CD4-positive, alpha-beta T cell treated with Interleukin-17A for 4 hours (primary cell): ENCODE data around the gene INTS6.

Source experiments
- DNase-seq: peaks from one replicate; pipeline ENCODE4 v3.0.0-alpha.2; 2020; ENCODE audit warnings: mixed read lengths

Gene INTS6

GRCh38 chr13:51341791-51342190, 111.0 kb downstream of the INTS6 start:
- DNase-seq = no peak

GRCh38 chr13:51341232-51341631, 111.6 kb downstream of the INTS6 start:
- DNase-seq = no peak

DNA sequence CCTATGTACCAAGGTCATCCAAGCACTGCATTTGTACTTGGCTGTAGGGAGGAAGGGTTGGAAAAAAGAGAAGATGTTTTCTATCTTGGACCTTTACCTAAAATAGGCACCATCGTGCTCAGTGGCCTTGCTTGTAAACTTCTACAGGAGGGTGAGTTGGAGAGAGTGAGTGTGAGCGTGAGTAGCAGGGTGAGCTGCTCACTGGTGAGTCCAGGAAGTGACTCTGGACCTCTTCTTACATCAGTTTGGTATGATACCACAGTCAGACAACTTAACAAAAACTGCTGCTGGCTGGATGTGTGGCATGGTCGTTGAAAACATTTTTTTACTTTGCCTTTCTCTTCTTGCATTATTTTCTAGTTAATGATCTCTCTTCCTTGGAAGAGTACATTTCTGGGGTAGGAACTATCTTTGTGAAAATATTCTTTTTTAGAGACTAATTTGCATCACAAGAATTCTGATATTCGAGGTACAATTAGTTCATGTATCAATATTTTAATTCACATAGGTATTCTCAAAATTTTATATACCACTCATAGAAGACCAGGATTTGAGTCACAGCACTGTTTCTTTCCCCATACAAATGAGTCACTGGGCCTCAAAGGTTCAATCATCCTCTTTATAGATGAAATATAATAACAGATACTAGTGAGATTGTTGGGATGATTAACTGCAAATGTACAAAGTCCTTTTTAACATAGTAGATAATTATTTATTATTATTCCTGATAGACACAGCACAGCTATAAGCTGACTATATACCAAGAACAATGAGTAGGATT, 112.7 kb downstream of the INTS6 start:
- DNase-seq = no peak

DNA sequence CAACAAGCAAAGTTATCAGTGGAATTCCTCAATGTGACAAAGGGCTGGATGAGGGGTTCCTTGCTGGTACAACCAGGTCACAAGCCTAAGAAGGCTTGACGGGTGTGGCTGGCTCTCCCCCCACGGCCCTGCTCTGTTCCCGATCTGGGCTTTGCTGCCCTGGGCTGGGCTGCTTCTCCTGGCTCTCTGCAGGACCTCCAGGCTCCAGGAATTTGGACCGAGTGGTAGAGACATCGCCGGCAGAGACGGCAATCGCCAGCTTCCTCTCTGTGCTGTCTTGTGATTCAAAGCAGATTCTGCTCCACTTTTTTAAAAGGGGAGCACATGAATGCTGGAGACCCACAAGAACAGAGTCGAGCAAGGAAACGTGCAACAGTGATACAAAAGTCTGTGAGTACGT, 113.5 kb downstream of the INTS6 start, which contains the start of gene SERPINE3:
TSS of gene SERPINE3 (plus strand) at position 338 of the 400 bp plus-strand sequence. CDS start 1,401 bp downstream, outside the sequence.
- DNase-seq = no peak

DNA sequence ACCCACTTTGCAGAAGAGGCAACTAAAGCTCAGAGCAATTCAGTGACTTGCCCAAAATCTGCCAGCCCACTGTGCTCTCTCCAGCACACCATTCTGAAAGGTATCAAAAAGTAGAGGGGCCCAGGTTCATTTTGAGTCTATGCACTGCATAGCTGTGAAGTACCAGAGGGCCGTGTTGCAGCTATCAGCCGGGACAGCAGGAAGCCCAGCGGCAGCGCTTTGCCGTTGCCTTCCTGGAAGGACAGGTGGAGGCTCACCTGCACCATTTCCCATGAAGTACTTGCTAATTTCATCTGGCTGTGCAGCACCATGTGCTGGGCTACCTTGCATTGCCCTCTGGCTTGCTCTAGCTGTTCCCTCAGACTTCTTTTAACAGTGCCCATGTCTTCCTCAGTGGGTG, 116.1 kb downstream of the INTS6 start:
- no peak for DNase-seq

DNA sequence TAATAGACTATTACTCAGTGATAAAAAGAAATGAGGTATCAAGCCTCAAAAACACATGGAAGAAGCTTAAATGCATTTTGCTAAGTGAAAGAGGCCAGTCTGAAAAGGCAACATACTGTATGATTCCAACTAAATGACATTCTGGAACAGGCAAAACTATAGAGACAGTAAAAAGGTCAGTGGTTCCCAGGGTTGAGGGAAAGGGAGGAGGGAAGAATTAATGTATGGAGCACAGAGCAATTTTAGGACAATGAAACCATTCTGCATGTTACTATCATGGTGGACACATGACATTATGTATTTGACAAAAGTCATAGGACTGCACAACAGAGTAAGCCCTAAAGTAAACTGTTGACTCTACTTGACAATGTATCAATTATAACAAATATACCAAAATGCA, 119.0 kb downstream of the INTS6 start:
- no peak for DNase-seq

DNA sequence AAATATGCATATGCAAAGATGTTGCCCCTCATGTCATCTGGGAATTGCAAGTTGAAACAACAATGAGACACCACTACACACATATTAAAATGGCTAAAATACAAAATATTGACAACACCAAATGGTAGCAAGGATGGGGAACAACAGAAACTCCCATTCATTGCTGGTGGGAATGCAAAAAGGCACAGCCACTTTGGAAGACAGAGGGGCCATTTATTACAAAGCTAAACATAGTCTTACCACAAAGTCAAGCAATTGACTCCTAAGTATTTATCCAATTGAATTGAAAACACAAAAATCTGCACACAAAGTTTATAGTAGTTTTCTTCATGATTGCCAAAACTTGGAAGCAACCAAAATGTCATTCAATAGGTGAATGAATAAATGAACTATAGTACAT, 119.4 kb downstream of the INTS6 start:
- no peak for DNase-seq

DNA sequence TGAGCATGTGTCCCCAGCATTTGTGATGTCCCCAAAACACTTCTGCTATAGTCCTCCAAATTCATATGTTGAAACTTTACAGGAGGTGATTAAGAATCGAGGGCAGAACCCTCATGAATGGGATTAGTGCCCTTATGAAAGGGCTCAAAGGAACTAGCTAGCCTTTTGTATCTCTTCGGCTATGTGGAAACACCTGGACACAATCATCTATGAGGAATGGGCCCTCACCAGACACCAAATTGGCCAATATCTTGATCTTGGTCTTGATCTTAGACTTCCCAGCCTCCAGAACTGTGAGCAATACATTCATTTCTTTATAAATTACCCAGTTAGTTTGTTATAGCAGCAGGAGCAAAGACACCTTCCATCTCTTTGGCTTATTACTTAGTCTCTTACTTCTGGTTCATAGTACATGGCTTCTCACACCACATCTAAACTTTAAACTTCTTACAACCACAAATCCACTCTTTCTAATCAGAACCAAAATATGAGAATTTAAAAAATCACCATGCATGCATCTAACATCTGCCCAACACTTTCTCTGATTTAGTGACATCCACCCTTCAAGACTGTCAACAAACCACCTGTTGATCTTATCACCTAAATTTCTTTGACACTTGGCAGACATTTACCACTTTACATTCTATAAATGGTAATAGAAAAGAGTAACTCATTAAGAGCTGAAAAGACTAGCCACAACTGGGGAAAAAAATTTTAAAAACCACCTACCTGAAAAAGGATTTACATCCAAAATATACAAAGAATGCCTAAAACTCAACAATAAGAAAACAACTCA, 120.1 kb downstream of the INTS6 start:
- DNase-seq = no peak

- no peak for DNase-seq
Observed at GRCh38 chr13:51331354-51331861, 121.4 kb downstream of the INTS6 start.

DNA sequence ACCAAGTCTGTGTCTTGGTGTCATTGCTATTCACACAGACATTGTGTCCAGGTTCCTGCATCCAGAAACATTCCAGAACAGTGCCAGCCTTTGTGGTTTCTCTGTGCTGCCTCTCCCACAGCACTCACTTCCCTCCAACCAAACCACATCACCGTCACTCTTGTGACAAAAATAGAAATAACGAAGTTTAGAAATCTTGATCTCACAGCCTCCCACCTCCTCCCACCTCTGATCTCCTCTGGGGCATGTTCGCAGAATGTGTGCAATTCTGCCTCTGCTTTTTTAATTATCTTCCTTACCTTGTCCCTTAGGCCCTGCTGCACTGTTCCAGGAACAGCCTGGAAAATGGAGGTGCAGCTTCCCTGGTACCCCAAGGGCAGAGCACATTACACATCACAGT, 122.0 kb downstream of the INTS6 start:
- DNase-seq = no peak

DNA sequence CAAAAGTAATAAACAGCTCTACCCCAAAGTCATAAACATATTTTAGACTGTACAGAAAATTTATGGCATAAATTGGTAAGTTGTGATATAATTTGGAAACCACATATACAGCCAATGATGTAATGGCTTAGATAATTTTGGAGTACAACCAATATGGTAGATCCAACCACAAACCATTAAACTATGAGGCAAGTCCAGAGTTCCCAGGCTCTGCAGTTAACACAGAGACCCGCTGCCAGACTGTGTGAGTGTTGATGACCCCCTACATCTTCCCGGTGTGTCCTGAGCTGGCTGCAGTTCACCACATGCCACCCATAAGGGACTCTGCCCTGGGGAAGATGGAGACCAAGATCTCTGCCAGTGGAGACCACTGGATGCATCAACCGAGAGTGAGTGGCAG, 123.2 kb downstream of the INTS6 start:
- DNase-seq = no peak

DNA sequence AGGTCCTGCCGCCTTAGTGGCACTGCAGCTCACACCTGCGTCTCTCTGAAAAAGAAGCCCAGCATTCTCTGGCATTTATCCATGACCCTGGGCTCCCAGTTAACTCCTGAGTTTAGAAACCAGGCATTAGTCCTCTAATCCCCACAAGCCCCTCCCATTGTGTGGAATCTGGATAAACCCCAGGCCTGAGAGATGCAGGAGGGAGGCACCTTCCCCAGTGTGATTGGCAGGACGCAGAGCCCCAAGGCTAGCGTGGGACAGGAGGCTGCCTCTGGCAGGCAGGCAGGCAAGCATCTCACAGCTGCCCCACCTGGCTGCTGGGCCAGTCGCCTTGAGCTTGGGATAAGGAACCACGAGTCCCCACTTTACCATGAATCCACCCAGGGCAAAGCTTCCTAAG, 124.3 kb downstream of the INTS6 start:
- no peak for DNase-seq

DNA sequence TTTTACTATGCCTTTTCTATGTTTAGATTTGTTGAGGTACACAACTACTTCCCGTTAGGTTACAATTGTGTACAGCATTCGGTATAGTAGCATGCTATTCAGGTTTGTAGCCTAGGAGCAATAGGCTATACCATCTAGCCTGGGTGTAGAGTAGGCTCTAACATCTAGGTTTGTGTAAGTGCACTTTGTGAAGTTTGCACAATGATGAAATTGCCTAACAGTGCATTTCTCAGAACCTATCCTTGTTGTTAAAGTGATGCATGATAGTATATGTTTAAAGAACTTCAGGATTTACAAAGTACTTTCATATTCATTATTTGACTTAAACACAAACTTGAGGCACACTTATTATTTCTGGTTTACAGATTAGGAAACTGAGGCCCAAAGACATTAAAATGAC, 124.9 kb downstream of the INTS6 start:
- no peak for DNase-seq

DNA sequence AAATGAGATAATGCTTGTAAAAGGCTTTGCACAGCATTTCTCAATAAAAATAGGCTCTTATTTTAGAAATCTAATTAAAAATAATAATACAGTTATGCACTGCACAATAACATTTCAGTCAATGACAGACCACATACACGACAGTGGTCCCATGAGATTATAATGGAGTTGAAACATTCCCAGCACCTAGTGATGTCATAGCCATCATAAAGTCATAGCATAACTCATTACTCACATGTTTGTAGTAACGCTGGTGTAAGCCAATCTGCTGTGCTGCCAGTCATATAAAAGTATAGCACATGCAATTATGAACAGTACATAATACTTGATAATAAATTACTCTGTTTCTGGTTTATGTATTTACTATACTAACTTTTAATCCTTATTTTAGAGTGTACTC, 126.1 kb downstream of the INTS6 start:
- no peak for DNase-seq

GRCh38 chr13:51325837-51326236, 127.0 kb downstream of the INTS6 start:
- no peak for DNase-seq

DNA sequence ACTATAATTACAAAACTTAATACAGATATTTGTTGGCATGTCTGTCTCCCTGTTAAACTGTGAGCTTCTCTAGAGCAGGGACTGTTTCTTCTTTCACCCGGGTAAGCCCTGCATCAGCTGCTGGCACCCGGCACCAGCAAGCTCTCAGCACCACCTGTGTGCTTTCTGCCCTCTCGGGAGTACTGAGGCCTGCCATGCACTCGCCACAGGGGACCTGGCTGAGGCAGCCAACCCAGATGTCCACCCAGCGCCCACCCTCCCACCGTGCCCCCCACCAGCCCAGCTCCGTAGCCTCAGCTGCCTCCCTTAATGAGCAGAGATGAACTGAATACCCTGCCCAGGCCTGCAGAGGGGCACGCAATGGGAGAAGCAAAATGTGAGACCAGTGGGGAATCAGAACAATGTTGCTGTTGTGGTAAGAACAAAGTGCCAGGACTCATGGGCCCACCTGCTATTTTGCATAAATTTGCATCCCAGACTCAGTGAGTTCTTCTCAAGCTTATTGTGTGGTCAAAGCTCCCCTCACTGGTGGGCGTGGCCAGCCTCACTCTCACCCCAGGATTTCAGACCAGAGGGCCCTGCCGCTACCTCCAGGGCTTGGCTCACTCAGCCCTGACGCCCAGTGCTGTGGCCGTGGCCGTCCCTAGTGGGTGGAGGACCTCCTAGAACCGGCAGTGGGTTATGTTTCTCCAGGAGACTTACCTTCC, 128.0 kb downstream of the INTS6 start:
- no peak for DNase-seq

GRCh38 chr13:51323824-51324511, 128.9 kb downstream of the INTS6 start:
- no peak for DNase-seq

DNA sequence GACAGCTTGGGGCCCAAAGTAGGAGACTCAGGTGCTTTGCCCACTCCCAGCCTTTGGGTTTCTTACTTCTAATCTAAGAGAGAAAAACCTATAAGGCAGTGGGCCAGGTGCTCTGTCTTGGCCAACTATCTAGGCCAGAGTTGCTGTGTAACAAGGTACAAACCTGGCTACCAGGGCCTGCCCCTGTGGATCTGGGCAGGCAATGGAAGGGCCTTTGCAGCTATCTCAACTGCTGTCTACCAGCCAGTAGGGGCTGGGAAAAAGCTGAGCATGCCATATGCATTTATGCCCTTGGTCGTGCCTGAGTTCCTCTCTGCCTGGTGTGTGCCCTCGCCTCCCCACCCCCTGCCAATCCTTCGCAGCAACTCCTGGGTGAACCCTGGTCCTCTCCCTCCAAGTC, 130.0 kb downstream of the INTS6 start:
- DNase-seq = no peak

DNA sequence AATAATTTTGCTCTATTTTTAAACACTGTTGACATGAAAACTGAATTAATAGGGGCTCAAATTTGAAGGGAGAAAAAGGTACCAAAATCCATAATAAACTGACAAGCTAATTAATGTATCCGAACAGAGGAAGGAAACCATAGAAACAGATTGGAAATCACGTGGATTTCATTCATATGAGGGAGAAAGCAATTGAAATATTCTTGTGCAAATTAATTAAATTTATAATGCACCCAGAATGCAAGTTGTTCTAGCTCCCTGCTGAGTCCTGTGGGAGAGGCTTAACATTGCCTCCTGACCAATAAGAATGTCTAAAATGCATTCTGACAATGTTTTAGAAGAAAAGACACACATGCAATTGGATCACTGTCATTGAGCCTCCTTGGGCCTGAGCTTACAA, 131.0 kb downstream of the INTS6 start:
- no peak for DNase-seq

GRCh38 chr13:51318876-51319275, 134.0 kb downstream of the INTS6 start:
- DNase-seq = no peak

DNA sequence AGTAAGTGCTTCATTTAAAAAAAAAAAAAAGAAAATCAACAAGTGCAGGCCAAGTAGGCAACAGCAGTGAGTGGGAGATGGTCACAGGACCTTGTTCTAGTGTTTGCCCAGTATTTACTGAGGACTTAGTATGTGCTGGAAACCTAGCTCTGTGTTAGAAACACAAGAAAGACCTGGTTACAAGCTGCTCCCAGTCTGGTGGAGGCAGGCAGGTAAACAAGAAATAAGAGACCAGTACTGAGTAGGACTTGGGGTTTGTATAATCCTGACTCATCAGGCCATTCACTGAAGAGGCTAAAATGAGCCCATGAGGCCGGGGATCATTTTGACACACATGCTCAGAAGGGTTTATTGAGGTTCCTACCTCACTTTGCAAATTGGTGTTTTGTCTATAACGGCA, 134.8 kb downstream of the INTS6 start:
- no peak for DNase-seq

GRCh38 chr13:51317262-51317661, 135.6 kb downstream of the INTS6 start:
- no peak for DNase-seq

DNA sequence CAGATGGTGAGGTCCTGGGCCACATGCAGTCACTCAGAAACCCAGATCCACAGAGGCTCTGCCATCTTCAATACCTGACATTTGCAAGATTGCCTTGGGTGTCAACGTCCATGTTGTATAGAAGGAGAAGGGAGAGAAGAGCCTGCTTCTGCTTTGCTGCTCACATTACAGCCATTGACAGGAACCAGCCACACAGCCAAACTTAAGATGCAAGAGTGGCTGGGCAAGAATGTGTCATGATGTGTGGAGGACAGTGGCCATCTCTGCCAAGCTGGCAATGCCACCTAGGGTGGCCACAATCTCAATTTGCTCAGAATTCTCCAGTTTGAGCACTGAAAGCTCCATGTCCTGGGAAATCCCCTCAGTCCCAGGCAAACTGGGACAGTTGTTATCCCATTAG, 139.2 kb downstream of the INTS6 start:
- DNase-seq = no peak
